UCSD-AML1 (cell line): ENCODE results near the gene OPRD1.
"Not testable (repeated sequence)": the region's sequence is repeated elsewhere in the genome, so short reads cannot be mapped to it uniquely, and the experiment has no call there.

Experiments used
- DNase-seq: peaks from one replicate; lab custom pipeline; 2025; ENCODE audit not compliant: unreplicated experiment; lab: John Stamatoyannopoulos, UW

OPRD1 gene

DNA sequence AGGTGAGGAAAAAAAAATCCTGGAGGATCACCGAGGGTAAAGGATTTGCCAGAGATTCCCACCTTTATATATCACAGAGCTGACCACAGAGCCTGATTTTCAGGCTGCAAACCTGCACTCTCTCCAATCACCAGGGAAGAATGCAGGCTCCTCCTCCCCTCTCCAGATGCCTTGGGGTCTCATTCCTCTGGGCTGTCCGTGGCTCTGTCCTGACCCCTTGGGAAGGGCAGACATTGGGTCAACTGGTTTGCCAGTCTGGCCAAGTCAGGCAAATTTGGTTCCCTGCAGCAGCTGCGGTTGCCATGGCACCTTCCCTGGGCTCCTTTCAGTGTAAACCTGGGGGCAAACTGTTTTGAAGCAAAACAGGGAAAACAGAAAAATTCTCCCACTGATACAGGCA, 11.6 kb upstream of the OPRD1 start:
- DNase-seq: no peak

DNA sequence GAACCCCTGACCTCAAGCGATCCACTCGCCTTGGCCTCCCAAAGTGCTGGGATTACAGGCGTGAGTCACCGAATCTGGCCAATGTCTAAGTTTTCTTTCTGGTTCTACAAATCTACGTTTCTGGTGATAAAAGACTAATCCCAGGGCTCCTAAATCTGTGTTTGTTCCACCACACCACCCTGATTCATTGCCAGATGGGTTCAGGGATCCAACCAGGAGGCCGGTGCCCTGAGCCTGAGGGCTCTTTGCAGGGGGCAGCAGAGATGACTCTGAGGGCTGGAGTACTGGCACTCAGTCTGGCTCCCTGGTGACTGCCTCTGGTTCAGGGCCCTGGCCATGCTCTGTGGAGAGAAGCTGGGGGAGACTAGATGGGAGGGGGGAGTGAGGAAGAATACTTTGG, 10.5 kb upstream of the OPRD1 start:
- no peak for DNase-seq

DNA sequence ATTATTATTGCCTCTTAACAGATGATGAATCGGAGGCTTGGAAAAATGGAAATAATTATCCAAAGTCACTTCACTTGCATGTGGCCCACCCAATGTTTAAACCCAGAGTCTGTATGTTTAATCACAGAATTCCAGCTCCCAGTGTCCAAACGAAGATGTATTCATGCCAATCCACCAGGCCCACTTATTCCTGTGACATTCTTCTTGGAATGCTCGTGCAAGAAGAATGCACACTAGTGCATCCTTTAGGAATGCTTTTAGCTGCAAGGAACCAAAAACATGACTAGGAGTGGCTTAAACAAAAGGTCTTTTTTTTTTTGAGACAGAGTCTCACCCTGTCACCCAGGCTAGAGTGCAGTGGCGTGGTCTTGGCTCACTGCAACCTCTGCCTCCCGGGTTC, 8.9 kb upstream of the OPRD1 start:
- DNase-seq: no peak

DNA sequence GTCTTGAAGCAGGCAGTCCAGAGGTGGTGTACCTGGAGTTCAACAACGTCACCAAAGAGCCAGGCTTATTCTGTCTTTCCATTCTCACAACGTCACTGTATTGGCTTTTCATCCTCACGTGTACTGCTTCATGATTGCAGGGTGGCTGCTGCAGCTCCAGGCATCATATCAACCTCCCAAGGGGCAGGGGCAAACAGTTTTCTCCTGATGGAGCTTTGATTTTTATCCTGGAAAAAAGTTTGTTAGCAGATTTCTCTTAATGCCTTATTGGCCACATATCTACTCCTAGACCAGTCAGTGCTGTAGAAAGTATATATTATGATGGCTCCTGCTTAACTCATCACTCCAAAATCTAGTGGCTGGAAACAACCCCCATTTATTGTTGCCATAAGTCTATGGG, 8.3 kb upstream of the OPRD1 start:
- no peak for DNase-seq

DNA sequence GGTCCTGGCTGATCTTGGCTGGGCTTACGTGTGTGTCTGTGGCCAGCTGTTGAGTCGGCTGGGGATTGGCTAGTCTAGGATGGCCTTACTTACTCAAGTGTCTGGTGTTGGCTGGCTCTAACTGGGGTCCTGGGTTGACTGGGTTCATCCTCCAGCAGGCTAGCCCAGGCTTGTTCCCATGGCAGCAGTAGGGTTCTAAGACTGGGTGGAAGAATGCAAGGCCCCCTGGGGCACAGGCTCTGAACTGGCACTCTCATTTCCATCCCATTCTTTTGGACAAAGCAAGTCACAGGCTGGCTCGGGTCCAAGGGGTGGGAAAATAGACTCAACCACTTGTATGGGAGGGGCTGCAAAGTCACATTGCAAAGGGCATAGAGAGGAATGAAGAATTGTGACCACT, 7.9 kb upstream of the OPRD1 start:
- no peak for DNase-seq

DNA sequence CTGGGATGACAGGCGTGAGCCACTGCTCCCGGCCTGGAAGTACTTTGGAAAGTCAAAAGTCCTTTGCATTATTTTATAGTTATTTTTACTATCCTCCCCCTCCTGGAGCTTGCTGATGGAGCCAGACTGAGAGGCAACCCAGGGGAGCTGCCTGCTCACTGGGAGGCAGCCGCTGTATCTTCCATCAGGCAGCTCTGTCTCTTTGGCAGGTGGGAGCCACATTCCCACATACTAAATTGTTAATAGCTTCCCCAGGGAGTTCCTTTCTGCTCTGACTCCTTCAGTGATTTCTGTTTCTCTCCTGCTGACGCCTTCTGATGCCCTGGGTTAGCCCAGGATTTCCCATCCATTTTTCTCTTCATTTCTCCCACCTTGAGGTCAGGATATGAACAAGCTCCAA, 4.9 kb upstream of the OPRD1 start:
- no peak for DNase-seq

DNA sequence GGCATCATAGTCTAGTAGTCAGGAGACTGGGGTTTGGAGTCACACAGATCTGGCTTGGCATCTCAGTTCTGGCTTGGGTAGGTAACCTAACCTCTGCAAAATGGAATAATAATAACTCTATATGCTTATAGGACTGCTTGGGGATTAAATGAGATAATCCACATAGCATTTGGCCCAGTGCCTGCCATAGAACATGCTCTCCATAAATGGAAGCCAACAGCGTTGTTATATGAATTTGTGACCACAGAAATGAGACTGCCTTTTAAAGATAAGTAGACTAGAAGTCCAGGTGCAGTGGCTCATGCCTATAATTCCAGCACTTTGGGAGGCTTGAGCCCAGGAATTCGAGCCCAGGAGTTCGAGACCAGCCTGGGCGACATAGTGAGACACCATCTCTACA, 4.0 kb upstream of the OPRD1 start:
- no peak for DNase-seq

DNA sequence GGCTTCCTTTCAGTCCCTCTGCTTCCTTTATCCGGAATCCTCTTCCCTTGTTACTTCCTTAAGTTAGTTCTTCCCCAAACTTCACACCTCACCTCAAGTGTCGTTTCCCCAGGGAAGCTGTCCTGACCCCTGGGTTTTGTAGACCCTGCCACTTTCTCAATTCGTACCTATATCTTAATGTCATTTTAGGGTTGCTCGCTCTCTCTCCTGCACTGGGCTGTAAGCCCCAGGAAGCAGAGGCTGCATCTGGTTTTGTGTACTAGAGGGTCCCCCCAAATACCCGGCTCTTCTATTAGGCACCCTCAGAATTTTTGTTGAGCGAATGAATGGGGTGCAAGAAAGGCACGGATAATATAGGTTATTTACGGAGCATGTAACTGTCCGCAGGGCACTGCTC, 603 bp upstream of the OPRD1 start:
- no peak for DNase-seq

DNA sequence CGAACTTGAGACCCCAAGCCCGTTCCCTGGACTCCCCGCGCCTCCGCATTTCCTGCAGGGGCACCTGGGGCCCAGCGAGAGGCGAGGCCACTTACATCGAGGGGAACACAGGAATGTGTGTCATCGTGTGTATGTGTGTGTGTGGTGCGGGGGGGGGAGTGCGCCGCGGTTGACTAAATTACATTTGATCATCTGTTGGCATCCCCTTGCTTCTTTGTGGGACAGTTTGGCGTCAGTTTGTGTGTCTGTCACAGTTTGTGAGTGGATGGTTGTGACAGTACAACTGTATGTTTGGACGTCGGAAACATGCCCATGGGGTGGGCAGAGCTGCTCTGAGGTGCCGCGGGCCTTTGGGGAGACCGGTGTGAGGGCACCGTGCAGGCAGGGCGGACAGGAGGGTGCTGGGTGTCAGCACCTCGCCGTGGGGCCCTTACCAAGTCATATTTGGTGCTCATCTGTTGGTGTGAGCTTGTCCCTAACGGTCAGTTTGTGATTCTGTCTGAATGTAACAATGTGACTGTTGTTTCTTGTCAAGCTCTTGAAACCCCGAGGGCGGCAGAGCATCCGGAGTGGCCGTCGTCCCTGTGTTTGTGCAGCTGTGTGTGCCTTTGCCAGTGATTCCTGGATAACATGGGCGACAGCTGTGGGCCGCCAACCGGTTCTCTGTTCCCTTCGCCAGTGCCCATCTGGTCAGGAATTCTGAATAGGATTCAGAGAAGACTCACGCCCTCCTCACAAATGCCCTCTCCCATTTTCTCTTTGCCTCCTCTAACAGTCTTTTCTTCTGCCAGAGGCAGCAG, 899 bp downstream of the OPRD1 start:
- DNase-seq: no peak

DNA sequence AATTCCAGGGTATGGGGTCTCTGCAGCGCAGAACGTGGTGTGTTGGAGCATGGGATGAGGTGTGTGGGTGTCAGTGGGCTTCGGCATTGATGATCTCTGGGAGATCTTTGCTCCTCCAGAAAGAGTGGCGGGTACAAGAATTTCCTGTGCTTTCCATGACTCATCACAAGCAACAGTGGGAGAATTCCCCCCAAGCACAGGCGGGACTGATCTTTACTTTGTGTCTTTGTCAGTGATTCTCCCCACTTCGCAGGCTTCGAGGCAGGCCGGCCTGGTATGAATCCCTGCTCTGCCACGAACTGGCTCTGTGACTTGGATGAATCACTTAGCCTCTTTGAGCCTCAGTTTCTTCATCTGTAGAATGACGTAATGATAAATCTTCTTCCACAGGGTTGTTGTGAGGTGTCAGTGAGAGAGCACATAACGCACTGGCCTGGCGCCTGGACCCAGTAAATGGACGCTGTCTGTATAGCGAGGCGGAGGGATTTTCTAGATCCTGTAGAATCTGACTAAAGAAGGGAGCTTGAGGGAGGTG, 2.0 kb downstream of the OPRD1 start:
- DNase-seq: no peak

DNA sequence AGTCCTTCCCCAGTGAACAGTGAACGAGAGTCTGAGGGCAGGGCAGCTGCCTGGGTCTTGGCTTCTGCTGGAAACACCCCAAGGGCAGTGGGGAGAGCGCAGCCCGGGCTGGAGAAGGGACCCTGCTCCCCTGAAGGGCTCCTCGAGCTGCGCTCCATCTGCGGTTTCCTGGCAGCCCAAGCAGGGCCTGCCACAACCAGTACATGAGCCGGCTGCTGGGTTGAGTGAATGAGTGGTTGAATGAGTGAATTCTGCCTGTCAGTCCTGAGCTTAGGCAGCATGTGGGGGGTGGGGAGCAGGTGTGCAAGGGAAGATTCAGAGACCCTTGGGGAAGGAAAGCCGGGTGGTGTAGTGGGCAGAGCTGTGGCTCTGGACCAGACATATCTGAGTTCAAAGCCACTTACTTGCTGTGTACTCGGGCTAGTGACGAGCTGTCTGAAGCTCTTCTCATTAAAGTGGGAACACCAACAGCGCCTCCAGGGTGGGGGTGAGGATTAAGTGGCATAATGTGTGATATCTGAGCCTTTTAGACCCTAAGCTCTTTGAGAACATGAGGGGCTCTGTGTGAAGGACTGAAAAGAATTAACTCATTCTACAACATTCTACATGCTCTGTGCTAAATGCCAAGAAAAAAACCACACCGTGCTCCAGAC, 3.7 kb downstream of the OPRD1 start:
- DNase-seq: peak; percentile 42

DNA sequence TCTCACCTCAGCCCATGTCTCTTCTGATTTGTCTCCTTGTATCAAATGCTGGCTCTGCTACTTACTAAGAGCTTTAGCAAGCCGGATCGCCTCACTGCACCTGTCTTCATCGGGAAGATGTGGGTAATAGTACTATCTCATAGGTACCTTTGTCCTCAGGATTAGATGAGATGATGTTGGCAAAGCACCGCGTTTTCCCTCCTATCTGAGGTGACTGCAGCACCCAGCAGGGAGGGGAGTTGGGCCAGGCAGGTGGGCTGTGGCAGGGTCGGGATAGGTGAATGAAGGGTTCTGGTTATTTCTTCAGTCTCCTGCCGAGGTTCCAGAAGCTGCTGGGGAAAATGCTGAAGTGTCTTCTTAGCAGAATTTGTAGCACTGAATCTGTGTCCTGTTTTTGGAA, 5.2 kb downstream of the OPRD1 start:
- no peak for DNase-seq

DNA sequence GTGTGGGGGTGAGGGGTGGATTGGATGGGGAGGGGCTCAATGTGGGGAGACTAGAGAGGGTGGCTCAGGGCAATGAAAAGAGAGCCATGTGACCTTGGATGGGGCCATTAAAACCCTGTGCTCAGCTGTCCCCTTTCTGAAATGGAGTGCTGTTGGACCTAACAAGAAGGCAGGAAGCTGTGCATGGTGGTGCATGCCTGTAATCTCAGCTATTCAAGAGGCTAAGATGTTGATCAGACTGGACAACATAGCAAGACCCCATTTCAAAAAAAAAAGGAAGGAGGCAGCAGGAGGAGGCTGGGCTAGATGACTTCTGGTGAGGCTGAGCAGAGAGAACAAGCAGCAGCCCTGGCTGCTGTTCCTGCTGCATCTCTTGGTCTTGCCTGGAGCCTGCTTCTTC, 7.0 kb downstream of the OPRD1 start:
- DNase-seq: no peak

DNA sequence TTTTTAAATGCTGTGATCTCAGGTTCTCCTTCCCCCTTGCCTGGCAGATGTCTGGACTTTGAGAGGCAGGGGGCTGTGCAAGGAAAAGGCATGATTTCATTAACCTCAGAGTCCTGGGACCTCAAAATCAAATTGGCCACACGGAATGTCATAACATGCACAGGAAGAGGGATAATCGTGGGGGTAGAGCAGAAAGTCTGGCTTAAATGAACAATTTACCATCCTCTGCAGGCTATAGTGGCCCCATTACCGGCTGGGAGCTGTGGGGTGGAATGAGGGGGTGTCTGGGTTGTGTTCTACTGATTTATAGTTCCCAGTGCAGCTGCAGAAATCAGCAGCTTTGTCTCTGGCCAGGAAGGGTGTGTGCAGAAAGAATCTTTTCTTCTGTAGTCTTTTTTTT, 10.8 kb downstream of the OPRD1 start:
- DNase-seq: no peak

DNA sequence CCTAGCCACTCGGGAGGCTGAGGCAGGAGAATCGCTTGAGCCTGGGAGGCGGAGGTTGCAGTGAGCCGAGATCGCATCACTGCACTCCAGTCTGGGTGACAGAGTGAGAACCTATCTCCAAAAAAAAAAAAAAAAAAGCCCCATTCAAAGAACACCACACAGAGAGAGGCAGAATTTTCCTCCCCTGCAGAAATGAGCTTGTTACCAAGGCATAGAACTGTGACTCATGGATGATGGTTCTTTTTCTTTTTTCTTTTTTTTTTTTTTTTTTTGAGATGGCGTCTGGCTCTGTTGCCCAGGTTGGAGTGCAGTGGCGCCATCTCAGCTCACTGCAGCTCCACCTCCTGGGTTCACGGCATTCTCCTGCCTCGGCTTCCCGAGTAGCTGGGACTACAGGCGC, 12.1 kb downstream of the OPRD1 start:
- not testable (repeated sequence) for DNase-seq

DNA sequence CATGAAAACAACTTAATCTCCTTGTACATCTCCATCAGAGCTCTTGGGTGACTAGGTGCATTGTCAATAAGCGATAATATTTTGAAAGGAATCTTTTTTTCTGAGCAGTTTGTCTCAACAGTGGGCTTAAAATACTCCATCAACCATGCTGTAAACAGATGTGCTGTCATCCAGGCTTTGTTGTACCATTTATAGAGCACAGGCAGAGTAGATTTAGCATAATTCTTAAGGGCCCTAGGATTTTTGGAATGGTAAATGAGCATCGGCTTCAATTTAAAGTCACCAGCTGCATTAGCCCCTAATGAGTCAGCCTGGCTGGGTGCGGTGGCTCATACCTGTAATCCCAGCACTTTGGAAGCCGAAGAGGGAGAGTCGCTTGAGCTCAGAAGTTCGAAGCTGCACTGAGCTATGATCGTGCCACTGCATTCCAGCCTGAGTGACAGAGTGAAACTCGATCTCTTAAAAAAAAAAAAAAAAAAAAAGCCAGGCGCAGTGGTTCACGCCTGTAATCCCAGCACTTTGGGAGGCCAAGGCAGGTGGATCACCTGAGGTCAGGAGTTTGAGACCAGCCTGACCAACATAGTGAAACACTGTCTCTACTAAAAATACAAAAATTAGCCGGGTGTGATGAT, 16.4 kb downstream of the OPRD1 start:
- DNase-seq: not testable (repeated sequence)

DNA sequence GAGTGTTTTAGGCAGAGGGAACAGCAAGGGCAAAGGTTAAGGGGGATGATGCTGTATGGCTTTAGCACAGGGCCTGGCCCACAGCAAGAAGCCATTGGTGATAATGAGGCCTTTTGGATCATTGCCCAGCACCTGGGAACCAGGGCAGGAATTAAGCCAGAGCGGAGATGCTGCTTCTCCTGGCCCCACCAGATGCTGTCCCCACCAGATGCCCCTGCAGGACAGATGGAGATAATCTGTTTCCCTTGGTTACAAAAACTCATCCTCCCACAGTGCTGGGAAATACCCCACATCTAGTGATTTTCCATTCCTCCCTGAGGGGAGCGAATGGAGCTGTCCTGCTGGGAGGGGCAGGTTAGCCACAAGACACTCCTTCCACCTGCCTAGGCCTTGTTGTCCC, 18.8 kb downstream of the OPRD1 start:
- DNase-seq: no peak

DNA sequence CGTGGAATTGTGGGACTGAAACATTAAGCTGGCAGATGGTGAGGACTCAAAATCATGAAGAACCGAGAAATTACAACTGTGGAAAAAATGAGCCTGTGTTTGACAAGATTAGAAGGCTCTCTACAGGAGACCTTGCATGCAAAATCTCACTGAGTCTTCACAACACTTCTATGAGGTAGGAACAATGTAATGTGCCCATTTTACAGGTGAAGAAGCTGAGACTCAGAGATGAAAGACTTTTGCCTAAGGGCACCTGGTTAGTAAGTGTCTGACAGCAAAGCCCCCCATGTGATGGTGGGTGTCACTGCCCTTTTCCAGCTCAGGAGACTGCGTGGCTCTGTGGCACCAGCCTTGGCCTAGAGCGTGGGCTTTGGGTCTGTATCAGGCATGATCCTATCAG, 21.0 kb downstream of the OPRD1 start:
- DNase-seq: no peak

DNA sequence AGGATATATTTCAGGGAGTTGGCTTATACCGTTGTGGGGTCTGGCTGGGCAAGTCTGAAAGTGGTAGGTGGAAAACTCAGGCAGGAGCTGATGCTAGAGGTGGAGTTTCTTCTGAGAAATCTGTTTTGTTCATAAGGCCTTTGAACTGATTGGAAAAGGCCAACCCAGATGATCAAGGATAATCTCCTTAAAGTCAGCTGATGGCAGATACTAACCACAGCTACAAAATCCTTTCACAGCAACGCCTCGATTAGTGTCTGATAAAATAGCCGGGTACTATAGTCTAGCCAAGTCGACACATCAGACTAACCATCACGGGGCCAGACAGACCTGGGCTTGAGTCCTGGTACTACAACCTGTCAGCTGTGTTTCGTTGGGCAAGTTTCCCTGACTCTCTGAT, 21.4 kb downstream of the OPRD1 start:
- no peak for DNase-seq

DNA sequence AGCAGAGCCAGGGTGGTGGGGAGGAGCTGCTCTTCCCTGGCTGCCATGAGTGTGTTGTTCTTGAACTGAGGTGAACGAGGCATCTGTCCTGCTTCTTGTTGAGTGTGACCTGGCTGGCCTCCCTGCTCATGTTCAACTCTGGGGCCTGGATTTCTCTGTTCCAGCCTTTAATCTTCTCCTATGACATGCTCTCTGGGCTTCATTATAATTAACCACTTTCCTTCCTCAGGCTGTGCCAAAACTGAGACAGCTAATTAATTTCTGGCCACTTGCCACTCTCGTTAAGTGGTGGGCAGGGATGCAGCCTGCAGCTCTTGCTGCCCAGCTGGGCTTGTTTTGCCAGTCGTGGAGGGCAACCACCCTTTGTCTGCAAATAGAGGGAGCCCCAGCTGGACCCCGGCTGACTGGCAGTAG, 23.3 kb downstream of the OPRD1 start:
- no peak for DNase-seq

DNA sequence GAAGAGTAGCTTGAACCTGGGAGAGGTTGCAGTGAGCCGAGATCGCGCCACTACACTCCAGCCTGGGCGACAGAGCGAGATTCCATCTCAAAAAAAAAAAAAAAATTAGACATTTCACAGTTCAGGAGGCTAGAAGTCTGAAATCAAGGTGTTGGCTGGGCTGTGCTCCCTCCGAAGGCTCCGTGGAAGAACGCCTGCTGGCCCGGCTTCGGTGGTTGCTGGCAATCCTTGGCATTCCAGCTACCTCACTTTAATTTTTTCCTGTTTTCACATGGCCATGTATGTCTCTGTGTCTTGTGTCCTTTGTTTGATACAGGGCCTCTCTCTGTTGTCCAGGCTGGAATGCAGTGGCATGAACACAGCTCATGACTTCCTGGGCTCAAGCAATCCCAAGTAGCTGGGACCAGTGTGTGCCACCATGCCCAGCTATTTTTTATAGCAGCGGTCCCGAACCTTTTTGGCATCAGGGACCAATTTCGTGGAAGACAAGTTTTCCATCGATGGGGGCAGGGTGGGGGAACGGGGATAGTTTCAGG, 24.5 kb downstream of the OPRD1 start:
- no peak for DNase-seq
